Kasumi-1 (cell line): Measurements from ENCODE around the gene SERPINA5.
"Not testable (repeated sequence)": the region's sequence is repeated elsewhere in the genome, so short reads cannot be mapped to it uniquely, and the experiment has no call there.

Source experiments
- DNase-seq, 2 experiments: peaks; one replicate each; lab custom pipeline; 2025; lab: John Stamatoyannopoulos, UW

SERPINA5 gene

GRCh38 chr14:94623856-94624499 is 42.8 kb downstream of the SERPINA5 start:
- DNase-seq: no peak

GRCh38 chr14:94624537-94625352 is 43.5 kb downstream of the SERPINA5 start:
- DNase-seq: no peak

- DNase-seq: no peak
Observed at GRCh38 chr14:94625353-94625635, 44.1 kb downstream of the SERPINA5 start.

GRCh38 chr14:94628578-94628977 is 47.4 kb downstream of the SERPINA5 start:
- DNase-seq: no peak

- no peak for DNase-seq
Observed at GRCh38 chr14:94630396-94630795, 49.2 kb downstream of the SERPINA5 start.

GRCh38 chr14:94631050-94631449 is 49.8 kb downstream of the SERPINA5 start:
- DNase-seq: no peak

GRCh38 chr14:94631536-94632304 is 50.5 kb downstream of the SERPINA5 start:
- DNase-seq: no peak

- no peak for DNase-seq
Observed at GRCh38 chr14:94632305-94632590, 51.0 kb downstream of the SERPINA5 start.

GRCh38 chr14:94633121-94633520 is 51.9 kb downstream of the SERPINA5 start:
- no peak for DNase-seq

GRCh38 chr14:94635154-94635553 is 53.9 kb downstream of the SERPINA5 start:
- DNase-seq: no peak

- no peak for DNase-seq
Observed at GRCh38 chr14:94636744-94637412, 55.7 kb downstream of the SERPINA5 start.

- not testable (repeated sequence) for DNase-seq
Observed at GRCh38 chr14:94637814-94638213, 56.6 kb downstream of the SERPINA5 start.

- DNase-seq: no peak
Observed at GRCh38 chr14:94638339-94638738, 57.1 kb downstream of the SERPINA5 start.

- no peak for DNase-seq
Observed at GRCh38 chr14:94638961-94639817, 58.0 kb downstream of the SERPINA5 start.

GRCh38 chr14:94640721-94641631 is 59.8 kb downstream of the SERPINA5 start:
- no peak for DNase-seq

- no peak for DNase-seq
Observed at GRCh38 chr14:94641632-94641955, 60.4 kb downstream of the SERPINA5 start.
